Adrenal gland (tissue), 5 donors: ENCODE results near the gene ALG2.

Experiments used
- CTCF ChIP-seq, 6 experiments: fragments of 450-650 bp in 4 of 6; fragments of 200-600 bp in 2 of 6; sonication (generic) in 1 of 6; IDR thresholded peaks; 1 replicate in 5 of 6; 2 replicates in 1 of 6; pipeline versions ENCODE4 v1.5.1 to v1.8.0; 2016 to 2021; ENCODE audit warnings: antibody characterized with exemption in 6 of 6, mild to moderate bottlenecking in 2 of 6, moderate library complexity in 1 of 6
- POLR2A ChIP-seq, 2 donors: fragments of 450-650 bp; IDR thresholded peaks; one replicate each; pipeline ENCODE4 v1.6.1; 2017; ENCODE audit warnings: antibody characterized with exemption in 2 of 2, mild to moderate bottlenecking in 2 of 2, moderate library complexity in 1 of 2
- donor health status: DM: no; HTN: no; CAD: no.

- TF ChIP-seq CTCF (IDR thresholded peaks at IDR 0.05) (no peak), POLR2A (IDR thresholded peaks at IDR 0.05) (no peak)
These were observed 4.3 kb upstream of the ALG2 start for GRCh38 chr9:99226054-99226453.
